Right lobe of liver (tissue), 4 donors: ENCODE data around the gene SLC7A8.

Experiments
- POLR2A ChIP-seq: fragments of 450-650 bp; IDR thresholded peaks from one replicate; pipeline ENCODE4 v1.6.1; 2017; ENCODE audit warnings: antibody characterized with exemption, mild to moderate bottlenecking
- TF ChIP-seq, protein P1 (sequence below), 4 donors: fragments of 200-600 bp in 3 of 4; fragments of 450-650 bp in 1 of 4; IDR thresholded peaks; one replicate each; pipeline versions ENCODE4 v1.5.1 to v1.8.0; 2016 to 2022; ENCODE audit warnings: antibody characterized with exemption in 4 of 4, mild to moderate bottlenecking in 2 of 4
- donor health status: DM: no; HTN: no; CAD: no.
- donor health status: DM: no; HTN: no; CAD: no.
- donor health status: DM: no; HTN: yes; CAD: no.

DNA sequence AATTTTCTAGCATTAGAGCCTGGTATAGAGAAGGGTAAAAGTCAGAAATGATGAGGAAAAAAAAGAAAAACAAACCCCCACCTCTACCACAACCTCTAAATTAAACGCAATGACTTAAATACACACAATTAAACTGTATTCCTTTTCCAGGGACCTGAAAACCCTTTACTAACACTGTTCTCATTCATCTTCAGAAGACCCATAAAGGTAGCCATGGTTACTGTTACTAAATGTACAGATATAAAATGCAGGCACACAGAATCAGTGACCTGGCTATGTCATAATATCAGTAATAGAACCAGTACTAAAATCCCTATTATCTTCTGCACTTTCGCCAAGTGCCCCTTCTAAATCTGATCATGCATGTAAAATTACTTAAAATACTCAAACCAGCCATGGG, 89.9 kb downstream of the SLC7A8 start:
- no peak for TF ChIP-seq POLR2A
- TF ChIP-seq, protein P1, sequence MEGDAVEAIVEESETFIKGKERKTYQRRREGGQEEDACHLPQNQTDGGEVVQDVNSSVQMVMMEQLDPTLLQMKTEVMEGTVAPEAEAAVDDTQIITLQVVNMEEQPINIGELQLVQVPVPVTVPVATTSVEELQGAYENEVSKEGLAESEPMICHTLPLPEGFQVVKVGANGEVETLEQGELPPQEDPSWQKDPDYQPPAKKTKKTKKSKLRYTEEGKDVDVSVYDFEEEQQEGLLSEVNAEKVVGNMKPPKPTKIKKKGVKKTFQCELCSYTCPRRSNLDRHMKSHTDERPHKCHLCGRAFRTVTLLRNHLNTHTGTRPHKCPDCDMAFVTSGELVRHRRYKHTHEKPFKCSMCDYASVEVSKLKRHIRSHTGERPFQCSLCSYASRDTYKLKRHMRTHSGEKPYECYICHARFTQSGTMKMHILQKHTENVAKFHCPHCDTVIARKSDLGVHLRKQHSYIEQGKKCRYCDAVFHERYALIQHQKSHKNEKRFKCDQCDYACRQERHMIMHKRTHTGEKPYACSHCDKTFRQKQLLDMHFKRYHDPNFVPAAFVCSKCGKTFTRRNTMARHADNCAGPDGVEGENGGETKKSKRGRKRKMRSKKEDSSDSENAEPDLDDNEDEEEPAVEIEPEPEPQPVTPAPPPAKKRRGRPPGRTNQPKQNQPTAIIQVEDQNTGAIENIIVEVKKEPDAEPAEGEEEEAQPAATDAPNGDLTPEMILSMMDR (IDR thresholded peaks at IDR 0.05) = no peak
